Spleen (tissue), 7 donors: Measurements from ENCODE around the gene HNRNPA3.

Source experiments
- CTCF ChIP-seq, 11 experiments: fragments of 200-600 bp in 7 of 11; fragments of 450-650 bp in 4 of 11; sonication (generic) in 4 of 11; IDR thresholded peaks in 8 of 11; conservative IDR thresholded peaks in 3 of 11; 1 replicate in 7 of 11; 2 replicates in 4 of 11; pipeline versions ENCODE4 v1.4.0 to v1.8.0; 2016 to 2021; ENCODE audit warnings: antibody characterized with exemption in 11 of 11, inconsistent platforms in 4 of 11, mild to moderate bottlenecking in 1 of 11
- POLR2A ChIP-seq, 3 donors: fragments of 450-650 bp; IDR thresholded peaks; one replicate each; pipeline ENCODE4 v1.5.1; 2017; ENCODE audit warnings: antibody characterized with exemption in 3 of 3, mild to moderate bottlenecking in 1 of 3
- POLR2AphosphoS5 ChIP-seq, 3 donors: sonication (generic); formaldehyde crosslinking; IDR thresholded peaks; one replicate each; pipeline ENCODE4 v1.5.1; 2017; ENCODE audit warnings: antibody characterized with exemption in 3 of 3
- donor health status: DM: no; HTN: no; CAD: no; lungs with moderate emphysema.
- donor health status: DM: no; HTN: no; CAD: no.
- donor health status: DM: no; HTN: no; CAD: no.

GRCh38 chr2:177258059-177258458 lies 45.5 kb downstream of the HNRNPA3 start:
- no peak for TF ChIP-seq CTCF (IDR thresholded peaks at IDR 0.05 in 8 of 11, conservative IDR thresholded peaks at IDR 0.05 in 3 of 11)
- TF ChIP-seq POLR2A (IDR thresholded peaks at IDR 0.05), result no peak
- TF ChIP-seq POLR2AphosphoS5 (IDR thresholded peaks at IDR 0.05), result no peak
